ENCODE results near the gene NEXN.

DNA sequence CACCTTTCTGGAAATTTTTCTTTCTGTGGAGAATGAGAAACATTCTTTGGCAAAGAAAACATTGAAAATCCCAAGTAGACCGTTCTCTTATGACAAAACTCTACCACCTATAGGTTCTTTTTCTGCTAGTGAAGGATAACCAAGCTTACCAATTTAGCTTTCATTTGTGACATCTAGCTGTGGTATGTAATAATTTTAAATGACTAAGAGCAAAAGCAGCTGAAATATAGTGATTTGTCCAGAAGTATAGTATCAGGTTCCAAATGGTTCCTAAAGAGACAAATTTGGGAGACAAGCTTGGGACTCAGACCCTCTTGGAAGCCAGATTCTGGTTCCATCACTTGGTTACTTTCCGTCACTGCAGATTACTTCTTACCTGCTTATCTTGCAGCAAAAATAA, 66.1 kb downstream of the NEXN start:
- TF ChIP-seq, protein P1, sequence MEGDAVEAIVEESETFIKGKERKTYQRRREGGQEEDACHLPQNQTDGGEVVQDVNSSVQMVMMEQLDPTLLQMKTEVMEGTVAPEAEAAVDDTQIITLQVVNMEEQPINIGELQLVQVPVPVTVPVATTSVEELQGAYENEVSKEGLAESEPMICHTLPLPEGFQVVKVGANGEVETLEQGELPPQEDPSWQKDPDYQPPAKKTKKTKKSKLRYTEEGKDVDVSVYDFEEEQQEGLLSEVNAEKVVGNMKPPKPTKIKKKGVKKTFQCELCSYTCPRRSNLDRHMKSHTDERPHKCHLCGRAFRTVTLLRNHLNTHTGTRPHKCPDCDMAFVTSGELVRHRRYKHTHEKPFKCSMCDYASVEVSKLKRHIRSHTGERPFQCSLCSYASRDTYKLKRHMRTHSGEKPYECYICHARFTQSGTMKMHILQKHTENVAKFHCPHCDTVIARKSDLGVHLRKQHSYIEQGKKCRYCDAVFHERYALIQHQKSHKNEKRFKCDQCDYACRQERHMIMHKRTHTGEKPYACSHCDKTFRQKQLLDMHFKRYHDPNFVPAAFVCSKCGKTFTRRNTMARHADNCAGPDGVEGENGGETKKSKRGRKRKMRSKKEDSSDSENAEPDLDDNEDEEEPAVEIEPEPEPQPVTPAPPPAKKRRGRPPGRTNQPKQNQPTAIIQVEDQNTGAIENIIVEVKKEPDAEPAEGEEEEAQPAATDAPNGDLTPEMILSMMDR (IDR thresholded peaks at IDR 0.05; ENCODE audit: low read depth, low read length) = no peak
- no peak for TF ChIP-seq POLR2A (IDR thresholded peaks at IDR 0.05; ENCODE audit: extremely low read depth, insufficient read length)
